Astrocyte of the cerebellum (primary cell): ENCODE measurements around the gene SCAPER.
"Not testable (repeated sequence)": the region's sequence is repeated elsewhere in the genome, so short reads cannot be mapped to it uniquely, and the experiment has no call there.

Source experiments
- DNase-seq: peaks from one replicate; pipeline ENCODE4 v3.0.0-alpha.2; 2011; ENCODE audit warnings: low read depth
- H3K4me3 ChIP-seq: 2 replicates; pipeline ENCODE4 v1.5.1; 2011; ENCODE audit warnings: mild to moderate bottlenecking, low read depth, low read length, moderate library complexity
- CTCF ChIP-seq: IDR thresholded peaks from 2 replicates; pipeline ENCODE4 v1.5.1; 2012; ENCODE audit warnings: low read length, low read depth, moderate library complexity, mild to moderate bottlenecking; ENCODE audit errors: missing control alignments
- in situ Hi-C: cut with HindIII; loops from 2 replicates; pipeline ENCODE4 v1.10.0; 2017; ENCODE audit warnings: low sequenced_read_pairs

SCAPER gene

GRCh38 chr15:76863123-76863522 lies 42.0 kb downstream of the SCAPER start:
- in situ Hi-C loops, result no loop called here
- DNase-seq, result no peak
- TF ChIP-seq CTCF, result no peak
- H3K4me3 ChIP-seq, result no peak overlapping the region

GRCh38 chr15:76861815-76862397 lies 43.2 kb downstream of the SCAPER start:
- no peak for DNase-seq
- TF ChIP-seq CTCF, result no peak
- in situ Hi-C loops, result no loop called here
- no peak overlapping the region for H3K4me3 ChIP-seq

- TF ChIP-seq CTCF, result no peak
- in situ Hi-C loops, result no loop called here
- DNase-seq, result no peak
- H3K4me3 ChIP-seq, result no peak overlapping the region
These were observed 44.9 kb downstream of the SCAPER start for GRCh38 chr15:76860201-76860600.

GRCh38 chr15:76850367-76850766 lies 54.8 kb downstream of the SCAPER start:
- DNase-seq, in situ Hi-C loops, H3K4me3 ChIP-seq: not testable (repeated sequence)

- DNase-seq, result no peak
- no peak for TF ChIP-seq CTCF
- in situ Hi-C loops, result loop anchor here (25.0 kb wide), 1 partner anchor 634 kb away; no protein-coding TSS in a partner anchor
- H3K4me3 ChIP-seq, result no peak overlapping the region
These were observed 58.4 kb downstream of the SCAPER start for GRCh38 chr15:76846782-76847181.

GRCh38 chr15:76844096-76844495 lies 61.0 kb downstream of the SCAPER start:
- no peak overlapping the region for H3K4me3 ChIP-seq
- DNase-seq, result no peak
- in situ Hi-C loops, result loop anchor here (25.0 kb wide), 1 partner anchor 632 kb away; no protein-coding TSS in a partner anchor
- no peak for TF ChIP-seq CTCF

- TF ChIP-seq CTCF, result no peak
- DNase-seq, result no peak
- H3K4me3 ChIP-seq, result no peak overlapping the region
- in situ Hi-C loops, result loop anchor here (25.0 kb wide), 1 partner anchor 631 kb away; no protein-coding TSS in a partner anchor
These were observed 61.9 kb downstream of the SCAPER start for GRCh38 chr15:76843269-76843668.
